ENCODE measurements around the gene NOL9. TPM values are rescaled to one million over a fixed set of nuclear protein-coding genes. Genes with fewer than 3 reads are reported as not detected.

NOL9 gene
- total and polyA plus RNA-seq, 2 donors (not counting 3 experiments of a cell fraction or from before 2014, with no cell fraction given) = 14.1 to 42.9 TPM

DNA sequence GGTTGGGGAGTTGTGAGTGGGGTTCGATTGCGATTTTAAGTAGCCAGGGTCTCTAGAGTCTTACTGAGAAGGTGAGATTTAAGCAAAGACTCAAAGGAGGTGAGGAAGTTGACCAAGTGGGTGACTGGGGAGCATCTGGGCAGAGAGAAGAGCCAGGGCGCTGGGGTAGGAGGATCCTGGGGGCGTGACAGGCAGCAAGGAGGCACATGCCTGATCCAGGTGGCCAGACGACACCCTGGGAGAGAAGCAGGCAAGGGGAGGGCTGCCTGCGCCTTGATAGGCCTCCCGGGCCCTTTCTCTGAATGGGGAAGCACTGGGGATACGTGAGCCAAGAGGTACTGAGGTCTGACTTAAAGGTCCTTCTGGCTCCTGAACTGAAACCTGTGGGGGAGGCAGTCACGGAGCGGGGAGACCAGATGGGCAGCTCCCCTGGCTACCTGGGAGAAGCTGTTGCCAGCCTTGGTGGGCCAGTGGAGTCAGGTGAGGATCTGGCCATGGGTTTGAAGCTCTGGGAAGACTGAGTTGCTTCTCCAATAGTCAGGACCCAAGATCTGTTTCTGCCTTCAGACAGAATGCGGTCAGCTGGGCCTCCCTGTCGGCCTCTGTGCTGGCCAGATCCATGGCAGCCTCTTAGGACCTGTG, 30.9 kb upstream of the NOL9 start:
- Histone ChIP-seq H3K9me3 (replicated peaks; ENCODE audit: control insufficient read depth, insufficient read depth, low read length) (no peaks in the 10 kb centered on the region), H3K36me3 (ENCODE audit: control insufficient read depth in 2 of 2, extremely low read depth in 1 of 2, insufficient read depth in 2 of 2, low read length in 2 of 2) (peaks cover 0 to 14% of the 10 kb centered on the region in 2 experiments), H3K27ac (ENCODE audit: insufficient read depth, low read depth, low read length) (no peak overlapping the region), H3K27me3 (ENCODE audit: control insufficient read depth in 2 of 2, insufficient read depth in 2 of 2, low read length in 2 of 2) (no peaks in the 10 kb centered on the region), H2AFZ (ENCODE audit: low read depth, low read length) (no peak overlapping the region), H3K4me1 (ENCODE audit: control insufficient read depth, extremely low read depth, insufficient read depth, low read length) (peaks cover 9% of the 10 kb centered on the region), H3K4me2 (ENCODE audit: insufficient read depth, low read length) (no peak overlapping the region), H4K20me1 (replicated peaks; ENCODE audit: control insufficient read depth, extremely low read depth, insufficient read depth, low read length) (no peaks in the 10 kb centered on the region), H3K9me1 (replicated peaks; ENCODE audit: control insufficient read depth, extremely low read depth, insufficient read depth, low read length) (no peaks in the 10 kb centered on the region), H3K9ac (replicated peaks; ENCODE audit: extremely low read depth, insufficient read depth, low read length) (no peak overlapping the region), H3K4me3 (replicated peaks in 1 of 3; ENCODE audit: insufficient read depth in 1 of 3, low read depth in 1 of 3, low read length in 3 of 3) (no peak overlapping the region), H3K79me2 (ENCODE audit: control insufficient read depth, insufficient read depth, low read length) (peaks cover 11% of the 10 kb centered on the region)
- DNase-seq (ENCODE audit: low read depth, low spot score) (no peak), FAIRE-seq (no peak)
- no peak for TF ChIP-seq POLR2A (IDR thresholded peaks at IDR 0.05; ENCODE audit: low read depth, low read length)
- TF ChIP-seq POLR2AphosphoS5 (IDR thresholded peaks at IDR 0.05; ENCODE audit: insufficient read depth, low read depth, low read length) = no peak
- TF ChIP-seq GATA2 (IDR thresholded peaks at IDR 0.05; ENCODE audit: insufficient read depth, insufficient read length, low read depth, low read length) = no peak
- no peak for TF ChIP-seq EZH2 (IDR thresholded peaks at IDR 0.05; ENCODE audit: borderline replicate concordance, low read depth, low read length, severe bottlenecking)
- TF ChIP-seq, protein P1, sequence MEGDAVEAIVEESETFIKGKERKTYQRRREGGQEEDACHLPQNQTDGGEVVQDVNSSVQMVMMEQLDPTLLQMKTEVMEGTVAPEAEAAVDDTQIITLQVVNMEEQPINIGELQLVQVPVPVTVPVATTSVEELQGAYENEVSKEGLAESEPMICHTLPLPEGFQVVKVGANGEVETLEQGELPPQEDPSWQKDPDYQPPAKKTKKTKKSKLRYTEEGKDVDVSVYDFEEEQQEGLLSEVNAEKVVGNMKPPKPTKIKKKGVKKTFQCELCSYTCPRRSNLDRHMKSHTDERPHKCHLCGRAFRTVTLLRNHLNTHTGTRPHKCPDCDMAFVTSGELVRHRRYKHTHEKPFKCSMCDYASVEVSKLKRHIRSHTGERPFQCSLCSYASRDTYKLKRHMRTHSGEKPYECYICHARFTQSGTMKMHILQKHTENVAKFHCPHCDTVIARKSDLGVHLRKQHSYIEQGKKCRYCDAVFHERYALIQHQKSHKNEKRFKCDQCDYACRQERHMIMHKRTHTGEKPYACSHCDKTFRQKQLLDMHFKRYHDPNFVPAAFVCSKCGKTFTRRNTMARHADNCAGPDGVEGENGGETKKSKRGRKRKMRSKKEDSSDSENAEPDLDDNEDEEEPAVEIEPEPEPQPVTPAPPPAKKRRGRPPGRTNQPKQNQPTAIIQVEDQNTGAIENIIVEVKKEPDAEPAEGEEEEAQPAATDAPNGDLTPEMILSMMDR (IDR thresholded peaks at IDR 0.05; ENCODE audit: extremely low read depth in 1 of 2, insufficient read depth in 1 of 2, low read depth in 1 of 2, low read length in 2 of 2) = no peak
- TF ChIP-seq JUN (IDR thresholded peaks at IDR 0.05; ENCODE audit: borderline replicate concordance, insufficient read depth, insufficient read length, low read depth) = no peak
- TF ChIP-seq, protein P2, sequence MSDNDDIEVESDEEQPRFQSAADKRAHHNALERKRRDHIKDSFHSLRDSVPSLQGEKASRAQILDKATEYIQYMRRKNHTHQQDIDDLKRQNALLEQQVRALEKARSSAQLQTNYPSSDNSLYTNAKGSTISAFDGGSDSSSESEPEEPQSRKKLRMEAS (IDR thresholded peaks at IDR 0.05; ENCODE audit: insufficient read depth, insufficient read length) = no peak
- no peak for TF ChIP-seq MYC (IDR thresholded peaks at IDR 0.05; ENCODE audit: low read depth, low read length)
- no peak for TF ChIP-seq FOS (IDR thresholded peaks at IDR 0.05; ENCODE audit: borderline replicate concordance, insufficient read depth, low read length)
- dilution Hi-C loops (cut with MboI; ENCODE audit: extremely low pct_ligation_motif_present, low sequenced_read_pairs) = no loop called here
- no TSS peak for BruUV-seq (replicated peaks)
- POLR2A ChIA-PET = no interaction called here
- intact Hi-C loops (cut with micrococcal nuclease) = no loop called here
- CTCF ChIA-PET = interaction anchor here (0.8 kb wide), 1 partner anchor 61 kb away, joined by 3 read pairs; no protein-coding TSS in a partner anchor

Data from endothelial cell of umbilical vein (primary cell).